Activated T-cell treated with anti-CD3 and anti-CD28 coated beads for 24 hours (primary cell): ENCODE measurements around the gene TACR2.

ENCODE experiments used
- DNase-seq: peaks from one replicate; pipeline ENCODE4 v3.0.0-alpha.2; 2020; ENCODE audit warnings: low read depth

Gene TACR2

DNA sequence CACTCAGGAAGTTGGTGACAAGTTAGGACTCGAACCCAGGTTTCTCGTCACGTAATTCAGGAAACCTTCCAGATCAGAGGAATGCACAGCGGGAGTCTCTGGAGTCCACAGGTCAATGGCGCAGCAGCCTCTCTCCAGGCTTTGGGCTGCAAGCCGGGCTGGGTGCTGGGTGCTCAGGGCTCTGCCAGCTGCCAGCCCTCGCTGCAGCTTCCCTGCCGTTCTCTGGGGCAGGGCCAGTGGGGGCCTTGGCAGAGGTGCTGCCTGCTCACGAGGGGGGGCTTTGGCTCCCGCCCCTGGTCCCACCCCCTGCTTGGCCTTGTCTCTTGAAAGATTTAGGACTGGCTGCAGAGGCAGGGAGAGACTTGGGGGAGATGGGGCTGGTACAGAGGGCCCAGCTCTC, at the start of gene TACR2:
Gene TACR2 (minus strand): TSS at position 224 of the 400 bp plus-strand sequence. CDS start 595 bp downstream, outside the sequence.
- DNase-seq: no peak

DNA sequence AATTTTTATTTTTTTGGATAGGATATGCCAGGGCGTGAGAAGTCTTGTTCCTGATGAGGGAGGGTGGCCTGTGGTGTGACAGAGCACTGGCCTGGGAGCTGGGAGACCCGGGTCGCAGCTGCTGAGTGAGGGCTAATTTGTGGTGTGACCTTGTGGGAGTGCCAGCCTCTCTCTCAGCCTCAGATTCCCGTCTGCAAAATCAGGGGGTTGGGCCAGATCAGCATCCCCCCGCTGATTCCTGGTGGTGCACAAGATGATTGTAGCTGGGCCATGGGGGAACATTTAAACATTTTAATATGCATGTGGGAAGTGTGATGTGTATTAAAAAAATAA, 49.4 kb upstream of the TACR2 start:
- DNase-seq: no peak

DNA sequence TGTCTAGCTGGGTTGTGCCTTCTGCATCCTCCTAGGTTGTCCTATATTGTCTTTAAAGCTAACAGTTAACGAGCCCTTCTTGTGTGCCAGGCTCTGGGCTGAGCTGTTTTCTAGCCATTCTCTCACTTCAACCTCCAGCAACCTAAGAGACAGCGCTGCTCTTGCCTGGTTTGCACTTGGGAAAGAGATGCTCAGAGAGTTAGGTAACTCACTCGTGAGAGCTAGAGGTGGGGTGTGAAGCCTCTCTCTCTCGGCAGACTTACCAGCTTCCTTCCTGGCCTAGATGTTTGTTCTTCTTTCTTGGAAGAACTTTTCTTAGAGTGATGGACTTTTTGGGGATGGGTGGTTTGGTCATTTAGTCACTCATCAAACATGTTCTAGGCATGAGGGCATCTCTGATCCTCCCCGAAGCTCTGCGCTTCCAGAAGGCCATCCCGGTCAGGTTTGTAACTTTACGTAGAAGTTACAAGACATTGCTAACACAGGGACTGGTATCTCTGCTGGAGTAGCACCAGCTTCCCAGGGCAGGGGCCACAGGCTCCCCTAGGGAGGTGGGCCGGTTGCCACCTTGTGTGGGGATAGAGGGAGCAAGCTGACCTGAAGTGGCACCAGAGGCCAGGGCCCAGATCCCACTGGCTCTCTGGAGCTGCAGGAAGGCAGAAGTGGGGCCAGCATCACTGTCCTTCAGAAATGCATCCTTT, 48.9 kb upstream of the TACR2 start:
- DNase-seq: no peak

DNA sequence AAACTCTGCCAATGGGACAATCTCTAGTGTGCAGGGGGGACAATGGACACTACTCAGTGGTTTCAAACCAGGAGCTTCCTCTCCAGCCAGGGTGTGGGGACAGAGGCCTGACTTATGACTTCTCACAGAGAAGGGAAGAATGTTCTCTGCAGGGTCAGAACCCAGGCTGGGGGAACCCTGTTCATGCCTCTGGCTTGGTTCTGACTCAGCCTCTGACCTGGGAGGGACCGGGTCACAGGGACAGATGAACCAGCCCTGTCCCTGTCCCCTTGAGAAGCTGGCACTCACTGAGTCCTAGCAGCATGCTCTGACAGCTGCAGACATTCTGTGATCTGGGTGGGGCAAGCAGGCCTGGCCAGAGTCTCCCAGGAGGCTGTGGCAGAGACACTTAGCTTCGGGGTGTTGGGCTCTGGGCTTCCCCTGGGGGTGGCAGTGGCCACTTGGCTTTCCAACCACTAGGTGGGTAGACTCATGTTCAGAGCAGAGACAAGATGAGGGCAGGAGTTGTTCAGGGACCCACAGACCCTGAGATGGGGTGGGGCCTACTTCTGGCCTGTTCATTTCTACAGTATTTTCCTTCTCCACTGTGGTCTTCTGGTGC, 48.2 kb upstream of the TACR2 start:
- no peak for DNase-seq

- DNase-seq: no peak
Measured at GRCh38 chr10:69464401-69464800, 47.7 kb upstream of the TACR2 start.

DNA sequence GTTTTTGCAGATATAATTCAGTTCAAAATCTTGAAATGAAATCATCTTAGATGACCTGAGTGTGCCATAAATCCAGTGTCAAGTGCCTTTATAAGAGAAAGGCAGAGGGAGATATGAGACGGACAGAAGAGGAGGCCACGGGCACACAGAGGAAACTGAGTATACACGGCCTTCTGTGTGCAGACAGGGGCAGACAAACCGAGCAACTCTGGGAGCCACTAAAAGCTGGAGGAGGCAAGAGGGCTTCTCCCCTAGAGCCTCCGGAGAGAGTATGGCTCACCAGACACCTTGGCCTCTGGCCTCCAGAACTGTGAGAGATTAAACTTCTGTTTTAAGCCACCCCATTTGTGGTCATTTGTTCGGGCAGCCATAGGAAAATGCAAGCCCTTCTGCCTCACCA, 47.2 kb upstream of the TACR2 start:
- DNase-seq: no peak

DNA sequence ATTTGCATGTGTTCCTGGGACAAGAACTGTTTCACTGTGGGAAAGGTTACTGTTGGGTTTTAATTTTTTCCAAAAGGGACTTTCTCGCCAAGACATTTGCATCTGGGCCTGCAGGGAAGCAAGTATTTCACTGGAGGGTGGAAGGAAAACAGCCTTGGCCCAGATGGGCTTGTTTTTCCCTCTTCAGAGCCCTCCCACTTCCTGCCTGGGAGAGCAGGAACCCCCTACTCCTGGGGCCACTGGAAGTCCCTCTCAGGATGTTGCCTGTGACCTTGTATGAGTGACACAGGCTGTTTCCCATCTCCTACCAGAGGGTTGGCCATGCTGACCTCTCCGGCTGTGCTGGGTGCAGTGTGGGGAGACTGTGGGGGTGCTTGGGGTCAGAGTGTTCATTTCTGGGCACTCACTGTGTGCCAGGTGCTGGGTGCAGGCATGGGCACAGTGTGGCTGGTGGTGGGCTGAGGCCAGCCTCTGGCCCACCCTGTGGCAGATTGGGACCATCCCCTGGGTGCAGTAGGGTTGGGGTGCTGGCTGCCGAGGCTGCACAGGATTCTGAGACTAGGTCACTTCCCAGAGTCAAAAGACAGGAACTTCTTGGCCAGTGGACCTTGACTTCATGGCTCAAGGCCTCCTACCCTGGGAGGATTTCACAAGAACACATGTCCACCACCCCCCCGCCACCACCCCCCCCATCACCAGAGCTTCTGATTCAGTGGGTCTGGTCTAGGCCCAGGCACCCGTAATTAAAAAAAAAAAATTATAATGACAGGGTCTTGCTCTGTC, 44.7 kb upstream of the TACR2 start:
- no peak for DNase-seq

GRCh38 chr10:69460576-69461242, 44.0 kb upstream of the TACR2 start:
- DNase-seq: no peak

DNA sequence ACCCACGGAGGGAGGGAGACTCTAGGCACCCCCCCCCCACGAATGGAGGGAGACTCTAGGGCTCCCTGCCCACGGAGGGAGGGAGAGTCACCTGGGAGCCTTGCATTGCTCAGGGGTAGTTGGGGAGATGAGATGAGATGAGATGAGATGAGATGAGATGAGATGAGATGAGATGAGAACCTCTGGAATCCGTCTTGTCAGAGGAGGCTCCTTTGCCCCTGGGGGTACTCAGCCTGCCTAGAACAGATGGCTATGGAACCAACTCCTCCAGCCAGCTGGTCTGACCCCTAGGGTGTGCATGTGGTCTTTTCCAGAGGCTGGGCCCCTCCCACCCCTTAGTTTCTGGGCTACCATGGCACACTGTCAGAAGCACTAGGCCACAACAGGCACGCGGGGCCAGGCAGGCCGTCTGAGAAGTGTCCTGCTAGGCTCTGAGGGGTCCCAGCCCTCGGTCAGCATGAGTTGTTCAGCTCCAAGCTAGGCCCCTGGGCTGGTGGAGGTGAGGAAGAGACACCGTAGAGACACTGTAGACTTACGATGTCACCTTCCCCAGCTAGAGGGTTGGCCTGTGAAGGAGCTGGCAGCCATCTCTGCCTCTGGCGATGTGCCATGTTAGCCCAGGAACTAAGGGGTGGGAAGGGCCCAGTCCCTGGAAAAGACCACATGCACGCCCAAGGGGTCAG, 43.3 kb upstream of the TACR2 start:
- no peak for DNase-seq

- DNase-seq: no peak
Measured at GRCh38 chr10:69459101-69459790, 42.5 kb upstream of the TACR2 start.

DNA sequence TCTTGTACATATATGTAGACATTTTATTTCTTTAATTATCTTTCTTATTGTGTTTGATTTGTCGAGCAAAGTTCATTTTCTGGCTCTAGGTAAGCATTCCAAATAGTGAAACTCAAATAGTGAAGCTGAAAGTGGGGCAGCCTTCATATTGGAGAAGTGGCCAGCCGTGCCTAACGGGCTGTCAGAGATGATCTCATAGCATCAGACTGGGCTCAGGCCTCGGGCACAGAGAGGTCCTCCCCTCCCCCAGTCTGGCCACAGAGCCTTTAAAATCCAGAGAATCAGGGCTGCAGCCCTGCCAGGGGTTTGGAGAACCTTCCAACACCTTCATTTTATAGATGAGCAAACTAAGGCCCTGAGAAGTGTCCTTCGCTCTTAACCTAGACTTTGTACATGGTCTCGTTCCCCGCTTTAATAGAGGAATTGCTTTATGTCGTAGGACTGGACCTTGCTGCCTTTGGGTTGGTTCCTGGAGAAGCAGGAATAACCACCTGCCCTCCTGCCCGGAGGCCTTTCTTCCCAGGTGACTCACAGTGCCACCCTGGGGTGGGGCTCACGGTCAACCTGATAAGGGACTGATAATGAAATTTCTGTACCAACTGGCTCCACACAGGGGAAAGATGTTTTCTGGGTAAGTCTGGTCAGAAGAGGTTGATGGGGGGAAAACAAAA, 41.8 kb upstream of the TACR2 start:
- DNase-seq: no peak

DNA sequence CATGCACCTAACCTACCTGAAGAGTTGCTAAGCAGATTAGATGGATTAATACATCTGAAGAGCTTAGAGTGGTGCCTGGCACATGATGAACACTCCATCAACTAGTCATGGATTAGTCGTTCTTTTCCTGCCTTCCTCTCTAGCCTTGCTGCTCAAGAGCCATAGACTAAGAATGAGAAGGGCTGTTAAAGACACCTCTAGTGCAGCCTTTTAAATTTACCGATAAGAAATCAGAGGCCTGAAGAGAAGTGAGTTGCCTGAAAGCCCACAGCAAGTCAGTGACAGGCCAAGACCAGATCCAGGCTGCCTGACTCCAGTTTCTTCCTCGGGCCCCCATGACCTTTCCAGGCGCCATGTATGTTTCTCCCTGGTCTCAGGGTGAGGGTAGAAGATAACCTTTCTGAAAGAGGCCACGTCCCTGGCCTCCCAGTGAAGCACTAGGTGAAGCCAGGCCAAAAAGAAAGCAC, 41.1 kb upstream of the TACR2 start:
- DNase-seq: no peak

DNA sequence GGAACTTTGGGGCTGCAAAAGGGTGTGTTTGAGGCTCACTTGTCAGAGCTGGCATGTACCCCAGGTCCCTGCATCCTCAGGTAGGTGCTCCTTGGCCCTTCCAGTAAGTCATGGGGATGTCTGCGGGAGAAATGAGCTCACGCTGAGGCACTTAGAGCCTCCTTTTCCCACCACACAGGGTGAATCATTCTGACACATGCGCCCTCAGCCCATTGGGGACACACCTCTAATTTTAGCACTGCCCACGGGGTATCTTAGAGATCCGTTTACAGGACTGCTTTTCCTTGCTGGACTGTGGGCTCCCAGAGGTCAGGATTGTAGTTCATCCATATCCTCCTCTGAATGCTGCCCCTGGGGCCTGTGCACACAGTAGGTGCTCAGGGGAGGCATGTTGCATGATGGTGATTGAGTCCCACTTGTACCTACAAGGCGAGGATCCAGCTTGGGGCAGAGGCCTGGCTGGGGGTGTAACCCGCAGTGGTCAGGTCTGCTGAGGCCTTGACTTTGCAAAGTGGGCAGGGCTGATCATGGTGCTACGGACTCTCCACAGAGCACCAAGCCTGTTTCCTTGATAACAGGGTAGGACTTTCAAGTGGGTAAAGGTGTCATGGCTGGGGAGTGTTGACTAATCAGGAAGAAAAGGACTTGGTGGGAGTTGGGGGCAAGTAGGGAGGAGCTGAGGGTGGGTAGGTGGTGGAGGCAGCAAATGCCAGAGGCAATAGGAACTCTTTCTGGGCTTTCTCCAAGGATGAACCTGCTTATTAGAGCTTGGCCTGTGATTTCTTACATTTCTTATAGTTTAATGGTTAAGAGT, 40.4 kb upstream of the TACR2 start:
- no peak for DNase-seq

GRCh38 chr10:69455006-69455763, 38.5 kb upstream of the TACR2 start:
- DNase-seq: no peak

DNA sequence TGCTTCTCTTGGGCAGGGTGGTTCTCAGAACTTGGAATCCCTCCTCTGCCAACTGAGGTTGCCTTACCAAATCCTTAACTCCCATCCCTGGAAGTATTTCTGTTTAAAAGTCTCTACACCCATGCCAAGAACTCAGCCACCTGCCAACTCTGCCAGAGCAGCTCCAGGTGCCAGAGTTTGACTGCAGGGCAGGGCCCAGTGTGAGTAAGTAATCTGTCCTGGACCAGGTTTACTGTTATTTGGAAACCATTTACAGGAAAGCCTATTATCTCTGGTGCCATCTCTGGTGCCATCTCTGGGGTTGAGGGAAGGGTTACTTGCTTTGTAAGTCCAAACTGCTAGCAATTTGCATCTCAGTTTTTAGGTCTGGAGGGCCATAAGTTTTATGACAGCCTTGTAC, 37.1 kb upstream of the TACR2 start:
- DNase-seq: no peak

DNA sequence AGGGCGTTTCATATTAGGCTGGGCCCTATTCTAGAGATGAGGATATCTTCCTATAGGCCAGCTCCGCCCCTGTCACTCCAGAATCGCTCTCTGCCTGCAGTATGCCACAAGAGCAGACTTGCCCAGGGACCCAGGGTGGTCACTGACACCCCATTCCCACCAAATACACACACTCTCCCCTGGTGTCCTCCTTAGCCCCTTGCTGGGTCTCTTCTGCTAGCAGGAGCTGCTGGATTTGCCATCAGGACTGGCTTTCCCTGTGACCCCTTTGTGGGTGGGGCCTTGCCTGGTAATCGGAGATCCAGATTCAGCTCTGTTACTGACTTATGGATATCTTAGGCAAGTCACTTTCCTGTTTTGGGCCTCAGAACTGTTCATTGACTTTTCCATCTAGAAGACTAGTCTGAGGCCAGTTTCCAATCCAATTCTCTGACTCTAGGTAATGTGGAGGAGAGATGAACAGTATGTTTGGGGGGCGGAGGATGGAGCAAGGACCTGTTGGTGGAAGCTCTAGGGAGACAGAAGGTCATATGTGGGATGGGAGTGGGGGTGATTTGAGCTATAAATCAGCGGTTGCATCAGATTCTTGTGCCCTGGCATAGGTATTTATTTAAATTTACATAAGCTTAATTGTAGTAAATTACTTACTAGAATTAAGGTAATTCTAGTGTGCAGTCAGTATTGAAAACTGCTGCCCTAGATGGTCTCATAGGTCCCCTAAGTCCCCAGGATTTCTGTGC, 36.1 kb upstream of the TACR2 start:
- no peak for DNase-seq

- no peak for DNase-seq
Measured at GRCh38 chr10:69451784-69452251, 35.1 kb upstream of the TACR2 start.

DNA sequence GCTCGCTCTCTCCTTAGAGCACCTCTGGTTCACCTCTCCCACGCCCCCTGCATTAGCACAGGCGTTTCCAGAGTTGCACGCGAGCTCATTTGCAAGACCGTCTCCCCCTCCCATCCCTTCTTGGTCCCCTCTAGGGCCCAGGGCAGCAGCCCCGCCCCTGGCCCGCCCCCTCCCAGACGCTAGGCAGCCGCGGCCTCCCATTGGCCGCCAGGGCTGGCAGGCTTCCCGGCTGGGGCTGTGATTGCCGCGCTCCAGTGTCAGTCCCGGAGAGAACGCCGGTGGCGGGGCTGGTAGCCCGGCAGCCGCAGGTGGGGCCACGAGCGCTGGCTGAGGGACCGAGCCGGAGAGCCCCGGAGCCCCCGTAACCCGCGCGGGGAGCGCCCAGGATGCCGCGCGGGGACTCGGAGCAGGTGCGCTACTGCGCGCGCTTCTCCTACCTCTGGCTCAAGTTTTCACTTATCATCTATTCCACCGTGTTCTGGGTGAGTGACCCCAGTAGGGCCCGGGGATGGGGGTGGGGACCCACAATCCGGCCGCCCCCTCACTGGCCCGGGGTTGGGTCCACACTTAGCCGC, 34.6 kb upstream of the TACR2 start, which contains the start of gene TSPAN15:
Gene TSPAN15 (plus strand): TSS at position 257 of the 575 bp plus-strand sequence. CDS start 130 bp downstream, at position 387.
- DNase-seq: peak; percentile 74
